C1 segment of cervical spinal cord (tissue), 14 donors: ENCODE data around the gene DSE.

Experiments used
- DNase-seq, 14 donors: peaks; one replicate each; lab custom pipeline; 2025; lab: John Stamatoyannopoulos, UW

DSE gene

GRCh38 chr6:116409756-116410155 lies 39.0 kb downstream of the DSE start:
- no peak for DNase-seq

GRCh38 chr6:116411284-116411623 lies 40.5 kb downstream of the DSE start:
- no peak for DNase-seq

- DNase-seq: peak in 1 of 14 donors; percentile 68
Measured at GRCh38 chr6:116412270-116412669, 41.5 kb downstream of the DSE start.

DNA sequence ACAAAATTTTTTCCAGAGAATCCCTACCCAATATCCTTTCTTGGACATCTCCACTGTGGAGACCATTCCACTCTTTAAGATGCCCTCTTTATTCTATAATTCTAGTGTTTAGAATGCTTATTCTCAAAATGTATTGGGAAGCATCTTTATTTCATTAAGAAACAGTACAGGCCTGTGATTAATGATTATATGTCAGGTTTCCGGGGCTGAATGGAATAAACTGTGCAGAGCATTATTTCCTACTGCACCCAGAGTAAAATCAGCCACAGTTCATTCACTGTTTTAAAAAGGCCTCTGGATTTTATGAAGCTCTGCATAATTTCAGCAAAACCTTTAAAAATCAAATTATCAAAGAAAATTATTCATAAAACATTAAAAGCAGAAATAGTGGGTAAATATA lies 42.6 kb downstream of the DSE start:
- no peak for DNase-seq

DNA sequence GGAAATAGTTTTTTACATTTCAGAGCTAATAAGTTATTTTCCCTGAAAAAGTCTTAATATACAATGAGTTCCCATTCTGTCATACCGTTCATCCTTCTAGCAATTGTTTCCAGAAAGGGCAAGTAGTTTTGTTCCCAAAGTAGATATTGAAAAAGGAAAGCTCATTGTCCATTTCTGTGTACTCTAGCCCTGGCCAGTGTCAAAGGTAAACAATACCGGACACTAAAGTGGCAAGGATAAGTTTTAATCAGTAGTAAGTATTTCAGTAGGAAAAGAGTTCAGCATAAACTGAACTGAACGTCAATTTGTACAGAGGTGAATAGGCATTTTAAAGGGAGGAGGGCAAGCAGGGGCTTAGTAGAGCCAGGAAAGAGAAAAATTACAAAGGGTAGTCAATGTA lies 46.9 kb downstream of the DSE start:
- DNase-seq: no peak

GRCh38 chr6:116419069-116419786 lies 48.5 kb downstream of the DSE start:
- no peak for DNase-seq

DNA sequence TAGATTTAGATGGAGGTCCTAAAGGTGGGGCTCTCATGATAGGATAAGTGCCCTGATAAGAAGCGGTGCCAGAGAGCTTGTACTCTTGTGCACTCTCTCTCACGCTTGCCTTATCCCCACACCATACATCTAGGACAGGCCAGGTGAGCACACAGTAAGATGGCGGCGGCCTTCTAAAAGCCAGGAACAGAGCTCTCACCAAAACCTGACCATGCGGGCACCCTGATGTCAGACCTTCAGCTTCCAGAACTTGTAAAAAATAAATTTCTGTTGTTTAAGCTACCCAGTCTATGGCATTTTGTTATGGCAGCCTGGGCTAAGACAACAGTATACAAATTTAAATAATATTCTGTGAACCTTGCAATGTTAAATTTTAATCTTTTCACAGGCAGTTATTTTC lies 49.6 kb downstream of the DSE start:
- no peak for DNase-seq

DNA sequence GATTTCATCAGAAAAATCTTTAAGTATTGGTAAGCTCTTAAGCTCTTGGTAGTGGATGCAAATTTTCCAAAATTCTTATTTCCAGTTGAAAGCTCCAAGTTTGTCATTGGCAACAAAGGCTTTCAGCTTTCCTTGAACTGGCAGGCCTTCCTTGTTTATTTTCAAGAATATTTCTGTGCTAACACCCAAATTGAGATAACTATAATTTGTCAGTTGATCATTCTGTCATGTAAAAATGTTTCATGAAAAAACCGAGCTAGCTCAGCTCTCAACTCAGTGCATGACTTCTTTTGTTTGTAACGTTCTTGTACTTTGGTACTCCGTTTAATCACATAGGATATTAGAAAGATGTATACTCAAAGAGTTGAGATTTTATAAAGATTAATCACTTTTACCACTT lies 51.5 kb downstream of the DSE start:
- DNase-seq: no peak

- DNase-seq: peak in 1 of 14 donors; percentile 18
Measured at GRCh38 chr6:116424001-116424400, 53.3 kb downstream of the DSE start.

GRCh38 chr6:116426551-116426950 lies 55.8 kb downstream of the DSE start:
- no peak for DNase-seq

- DNase-seq: no peak
Measured at GRCh38 chr6:116429111-116429510, 58.4 kb downstream of the DSE start.

- DNase-seq: no peak
Measured at GRCh38 chr6:116430860-116431259, 60.1 kb downstream of the DSE start.

DNA sequence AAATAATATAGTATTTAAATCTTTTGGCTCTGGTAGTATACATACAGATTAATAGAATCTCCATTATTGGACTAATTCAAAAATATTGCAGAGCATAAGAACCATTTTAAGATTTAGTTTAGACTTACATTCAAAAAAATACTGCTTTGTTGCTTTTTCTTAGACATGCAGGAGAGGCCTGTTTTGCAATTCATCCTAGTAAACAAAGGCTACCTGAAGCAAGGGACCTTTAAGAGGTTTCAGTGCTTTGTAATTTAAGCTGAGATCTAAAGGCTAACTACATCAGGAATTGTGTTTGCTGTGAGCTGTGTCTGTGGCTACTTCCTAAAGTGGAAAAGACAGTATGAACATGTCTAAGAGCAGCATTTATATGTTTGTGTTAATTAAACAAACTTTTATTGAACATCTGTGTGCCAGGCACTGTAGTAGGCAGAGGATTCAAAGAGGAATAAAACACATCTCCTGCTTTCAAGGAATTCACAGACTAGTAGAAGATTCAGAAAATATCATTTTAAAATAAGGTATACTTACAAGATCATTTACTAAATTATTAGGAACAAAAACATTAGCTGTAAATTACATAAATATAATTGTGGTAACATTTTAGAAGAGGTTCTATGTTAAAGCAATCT lies 61.3 kb downstream of the DSE start:
- no peak for DNase-seq

- no peak for DNase-seq
Measured at GRCh38 chr6:116433206-116433712, 62.5 kb downstream of the DSE start.

DNA sequence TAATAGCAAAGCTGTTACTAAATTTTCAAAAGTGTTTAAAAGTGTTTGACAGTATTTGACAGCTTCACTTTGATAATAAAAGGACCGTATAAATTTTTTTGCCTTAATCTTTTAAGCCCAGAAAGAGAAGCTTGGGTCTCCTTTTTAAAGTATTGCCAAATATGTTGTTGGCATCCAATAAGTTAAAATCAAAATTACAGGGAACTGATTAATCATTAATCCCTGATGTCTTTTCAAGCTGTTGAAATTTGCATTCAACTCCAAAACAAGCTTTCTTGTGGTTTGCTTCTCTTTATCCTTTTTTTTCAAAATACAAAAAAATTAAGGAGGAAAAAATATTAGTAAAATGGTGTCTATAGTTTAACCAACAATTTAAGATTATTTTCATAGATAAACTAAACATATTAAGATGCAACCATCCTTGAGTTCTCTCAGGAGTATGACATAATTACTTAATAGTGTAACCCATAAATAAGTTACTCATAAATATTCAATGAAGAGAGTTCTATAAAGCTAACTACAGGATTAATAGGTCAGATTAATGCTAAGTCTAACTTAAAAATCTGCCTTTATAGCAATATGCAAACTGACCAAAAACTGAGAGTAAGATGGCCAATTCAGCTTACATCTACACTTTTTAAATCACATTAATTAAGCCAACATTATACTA lies 63.4 kb downstream of the DSE start:
- DNase-seq: no peak

DNA sequence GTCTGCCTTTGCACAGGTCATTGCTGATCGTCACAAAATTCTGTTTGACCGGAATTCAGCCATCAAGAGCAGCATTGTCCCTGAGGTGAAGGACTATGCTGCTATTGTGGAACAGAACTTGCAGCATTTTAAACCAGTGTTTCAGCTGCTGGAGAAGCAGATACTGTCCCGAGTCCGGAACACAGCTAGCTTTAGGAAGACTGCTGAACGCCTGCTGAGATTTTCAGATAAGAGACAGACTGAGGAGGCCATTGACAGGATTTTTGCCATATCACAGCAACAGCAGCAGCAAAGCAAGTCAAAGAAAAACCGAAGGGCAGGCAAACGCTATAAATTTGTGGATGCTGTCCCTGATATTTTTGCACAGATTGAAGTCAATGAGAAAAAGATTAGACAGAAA lies 65.8 kb downstream of the DSE start:
- DNase-seq: no peak

GRCh38 chr6:116437656-116438055 lies 66.9 kb downstream of the DSE start:
- DNase-seq: no peak

DNA sequence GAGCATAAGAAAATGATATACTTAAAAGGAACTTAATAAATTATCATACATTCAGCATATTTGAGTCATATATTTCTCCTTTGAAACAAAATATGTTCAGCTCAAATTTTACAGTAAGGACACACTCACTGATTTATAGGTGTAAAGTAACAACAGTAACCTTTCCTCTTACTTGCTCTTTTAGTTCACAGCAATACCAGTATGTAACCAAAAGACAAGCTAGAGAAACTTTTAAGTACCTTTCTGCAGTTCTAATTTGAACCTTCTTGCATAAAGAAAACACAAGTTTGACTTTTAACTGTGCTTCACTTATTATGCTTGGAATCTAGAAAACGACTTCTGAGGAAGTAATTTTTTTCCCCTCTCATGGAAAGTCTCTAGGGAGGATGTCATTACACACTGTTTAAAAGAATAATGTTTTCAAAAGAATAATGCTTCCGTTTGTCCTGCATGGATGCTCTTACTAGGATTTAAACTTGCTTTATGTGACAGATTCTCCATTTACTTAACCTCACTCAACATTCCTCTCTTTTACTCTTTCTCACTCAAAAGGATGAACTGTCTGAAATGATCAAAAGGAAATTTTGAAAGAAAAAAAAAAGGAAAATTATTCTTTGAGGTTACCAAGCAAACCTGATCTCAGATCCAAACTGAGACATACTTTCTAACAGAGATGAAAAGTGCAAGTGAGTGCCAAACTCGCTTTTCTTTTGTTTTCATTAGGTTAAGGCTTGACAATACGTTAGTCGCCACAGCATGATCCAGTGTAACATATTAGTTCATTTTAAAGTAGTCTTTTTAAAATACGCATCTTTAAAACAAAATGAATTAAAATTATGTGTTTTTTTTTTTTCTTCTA lies 68.1 kb downstream of the DSE start:
- no peak for DNase-seq

- no peak for DNase-seq
Measured at GRCh38 chr6:116439522-116440051, 68.8 kb downstream of the DSE start.

GRCh38 chr6:116443105-116443504 lies 72.4 kb downstream of the DSE start:
- DNase-seq: no peak

DNA sequence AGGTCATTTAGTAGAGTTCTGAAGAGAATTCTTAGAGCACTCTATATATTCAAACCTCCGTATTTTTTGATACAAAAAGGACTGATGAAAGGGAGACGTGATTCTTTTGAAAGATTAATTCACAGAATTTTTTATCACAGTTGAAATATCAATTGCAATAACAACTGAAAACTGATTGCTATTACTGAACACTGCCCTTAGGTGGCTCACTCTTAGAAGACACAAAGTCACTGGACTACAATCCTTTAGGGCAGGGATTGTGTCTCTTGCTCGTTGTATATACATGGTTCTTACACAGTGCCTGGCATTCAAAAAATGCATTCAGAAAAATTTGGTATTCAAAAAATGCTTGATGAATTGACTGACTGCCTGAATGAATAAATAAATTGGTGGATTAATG lies 73.3 kb downstream of the DSE start:
- no peak for DNase-seq

DNA sequence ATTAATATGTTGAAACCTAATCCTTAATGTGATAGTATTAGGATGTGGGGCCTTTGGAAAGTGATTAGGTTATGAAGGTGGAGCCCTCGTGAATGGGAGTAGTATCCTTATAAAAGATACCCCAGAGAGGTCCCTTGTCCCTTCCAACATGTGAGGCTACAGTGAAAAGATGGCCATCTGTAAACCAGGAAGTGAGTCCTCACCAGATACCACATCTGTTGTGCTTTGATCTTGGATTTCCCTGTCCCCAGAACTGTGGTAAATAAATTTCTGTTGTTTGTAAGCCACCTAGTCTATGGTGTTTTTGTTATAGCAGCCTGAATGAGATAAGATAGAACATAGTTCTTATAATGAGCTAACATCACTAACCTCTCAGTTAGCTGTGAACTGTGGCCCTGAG lies 73.8 kb downstream of the DSE start:
- DNase-seq: no peak
